Activated CD8-positive, alpha-beta memory T cell treated with anti-CD3 and anti-CD28 coated beads for 1 hour (primary cell): Measurements from ENCODE around the gene PITPNB.

ENCODE experiments used
- DNase-seq, 2 donors: peaks; one replicate each; pipeline ENCODE4 v3.0.0-alpha.2; 2020; ENCODE audit warnings: low read depth in 1 of 2; ENCODE audit errors: extremely low read depth in 1 of 2

PITPNB gene

DNA sequence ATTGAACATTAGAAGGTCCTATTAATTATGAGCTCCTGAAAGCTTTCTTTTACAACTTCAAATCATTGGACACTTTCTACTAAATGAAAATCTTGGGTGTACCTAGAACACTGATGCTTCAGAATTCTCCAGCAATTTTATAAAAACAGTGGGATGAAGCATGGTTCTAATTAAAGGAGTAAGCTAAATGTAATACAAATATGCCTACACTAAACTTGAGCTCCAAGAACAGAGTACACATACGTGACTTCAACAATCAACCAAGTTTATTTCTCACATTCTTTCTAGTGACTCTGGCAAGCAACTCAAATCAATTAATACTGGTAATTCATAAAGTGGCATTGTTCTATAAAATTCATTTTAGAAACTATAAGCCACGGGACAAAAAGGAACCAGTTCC is 55.5 kb downstream of the PITPNB start:
- DNase-seq, result no peak

DNA sequence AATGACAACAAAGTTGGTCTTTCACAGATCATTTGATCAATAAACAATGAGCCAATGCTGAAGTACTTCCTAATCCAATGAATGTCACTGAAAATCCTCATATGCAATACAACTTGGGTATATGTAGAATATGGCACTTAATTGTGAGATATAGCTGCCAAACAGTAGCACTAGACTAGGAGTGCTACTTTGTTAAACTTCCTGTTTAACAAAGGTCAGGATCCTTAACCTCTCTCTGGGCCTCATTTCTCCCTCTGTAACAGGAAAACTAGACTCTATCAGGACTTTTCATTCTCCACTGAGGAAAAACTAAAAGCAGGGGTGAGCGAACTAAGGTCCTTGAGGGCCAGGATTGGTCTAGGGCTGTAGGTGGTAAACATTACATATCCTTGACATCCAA is 56.1 kb downstream of the PITPNB start:
- no peak for DNase-seq

DNA sequence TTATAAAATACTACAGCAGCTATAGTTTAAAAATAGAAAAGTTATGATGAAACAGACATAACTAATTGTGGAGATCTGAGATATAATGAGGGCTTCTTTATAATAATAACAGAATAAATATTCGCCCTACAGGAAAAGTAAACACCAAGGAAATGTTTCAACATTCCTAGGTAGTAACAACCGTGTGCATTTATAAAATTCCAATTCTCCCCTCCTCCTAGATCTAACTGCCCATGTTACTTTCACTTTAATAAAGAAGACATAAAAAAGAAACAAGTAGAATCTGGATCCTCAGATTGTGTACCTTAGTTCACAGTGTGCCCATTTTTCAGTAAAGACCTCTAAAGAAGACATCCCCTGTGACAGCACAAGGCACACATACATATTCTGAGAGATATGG is 59.7 kb downstream of the PITPNB start:
- DNase-seq, result no peak

DNA sequence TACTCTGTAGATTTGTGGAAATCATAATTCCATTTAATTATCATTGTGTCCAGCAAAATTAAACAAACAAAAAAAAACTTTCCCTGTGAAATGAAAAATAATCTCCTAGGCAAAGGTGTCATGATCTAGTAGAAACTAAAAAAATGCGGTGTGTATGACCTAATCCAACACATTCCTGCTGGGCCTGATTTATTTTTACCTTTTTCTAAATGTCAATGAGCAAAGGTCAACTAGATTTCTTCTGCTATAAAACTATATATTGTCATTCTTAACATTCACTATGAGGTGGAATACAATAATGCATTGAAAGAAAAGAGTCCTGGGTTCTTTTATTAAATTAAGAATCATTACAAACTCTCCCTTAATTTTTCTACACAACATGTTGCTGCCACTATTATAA is 60.4 kb downstream of the PITPNB start:
- no peak for DNase-seq

DNA sequence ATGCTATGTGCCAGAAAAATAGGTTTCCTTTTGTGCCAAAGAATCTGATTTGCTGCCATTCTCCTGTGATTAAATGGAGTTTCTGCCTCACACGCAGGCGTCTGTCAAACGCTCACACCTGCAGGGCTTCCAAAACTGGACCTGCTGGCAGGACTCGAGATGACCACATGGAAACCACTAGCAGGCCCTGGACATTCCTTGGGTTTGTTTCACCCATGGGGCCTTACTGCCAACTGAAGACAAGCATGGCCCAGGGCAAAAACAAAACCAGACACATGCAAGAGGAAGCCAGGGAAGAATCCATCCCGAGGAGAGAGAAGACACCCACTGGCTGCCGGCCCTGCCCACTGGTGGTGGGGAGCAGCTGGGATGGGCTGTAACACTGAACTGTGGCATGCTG is 61.6 kb downstream of the PITPNB start:
- no peak for DNase-seq

DNA sequence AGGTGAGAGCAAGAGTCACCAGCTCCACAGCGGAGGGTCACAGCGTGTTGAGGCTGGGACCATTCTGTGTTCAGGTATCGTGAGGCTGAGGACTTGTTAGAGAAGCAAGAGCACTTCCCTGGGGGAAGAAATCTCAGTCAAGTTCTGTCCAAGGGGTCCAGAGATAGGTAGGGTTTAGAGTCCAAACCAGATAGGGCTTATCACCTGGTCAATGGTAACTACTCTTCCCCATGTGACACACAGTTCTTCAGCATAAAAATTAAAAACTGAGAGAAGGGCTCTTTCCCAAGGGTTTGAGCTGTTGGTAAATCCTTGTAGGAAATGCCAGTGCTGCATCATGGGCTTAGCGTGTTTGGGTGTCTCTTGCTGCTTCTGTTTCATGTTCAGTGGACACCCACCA is 62.7 kb downstream of the PITPNB start:
- DNase-seq, result no peak

DNA sequence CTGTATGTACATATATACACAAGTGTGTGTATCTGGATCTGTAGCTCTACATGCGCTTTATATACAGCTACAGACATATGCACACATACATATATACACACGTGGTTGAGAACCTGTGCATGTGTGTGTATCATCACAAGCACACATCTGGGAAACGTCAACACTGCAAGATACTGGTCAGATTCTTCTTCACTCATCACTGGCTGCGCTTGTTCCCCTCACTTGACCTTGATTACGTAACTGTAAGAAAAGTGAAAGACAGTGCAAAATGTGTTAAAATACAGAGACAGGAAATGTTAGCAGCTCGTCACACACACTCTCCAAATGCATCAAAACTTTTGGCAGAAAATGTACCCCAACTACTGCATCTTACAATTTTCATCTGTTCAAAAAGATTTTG is 65.6 kb downstream of the PITPNB start:
- no peak for DNase-seq

DNA sequence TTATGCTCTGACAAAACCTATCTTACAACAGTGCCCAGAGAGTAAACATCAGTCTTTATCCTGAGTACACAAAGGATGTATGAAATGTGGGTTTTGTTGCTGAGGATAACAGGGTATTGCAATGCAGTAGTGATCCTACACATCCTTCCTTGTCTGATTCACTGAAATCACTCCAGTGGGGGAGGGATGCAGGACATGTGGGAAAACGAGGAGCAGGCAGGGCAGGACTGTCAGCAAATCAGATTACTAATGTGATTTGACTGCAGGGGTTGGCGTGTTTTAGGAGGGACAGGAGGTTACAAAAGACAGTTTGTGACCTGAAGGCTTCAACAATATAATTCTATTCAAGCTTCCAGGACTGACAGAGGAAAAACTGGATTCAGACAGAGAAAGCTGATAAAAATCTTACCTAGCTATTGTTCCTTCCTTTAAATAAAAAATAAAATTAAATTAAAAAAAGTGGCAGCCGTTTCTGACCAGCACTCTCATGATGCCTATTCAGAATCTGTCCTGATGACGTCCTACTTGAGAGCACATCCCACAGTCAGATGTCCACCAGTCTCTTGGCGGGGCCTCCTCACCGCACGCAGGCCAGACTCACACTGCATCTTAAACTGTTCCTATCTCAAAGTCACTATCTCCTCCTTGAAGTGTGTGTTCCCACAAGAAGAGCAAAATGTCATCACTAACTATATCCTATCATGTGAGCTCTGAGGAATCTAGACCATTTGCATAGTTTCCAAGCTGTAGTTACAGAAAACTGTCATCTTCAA is 66.9 kb downstream of the PITPNB start:
- no peak for DNase-seq

DNA sequence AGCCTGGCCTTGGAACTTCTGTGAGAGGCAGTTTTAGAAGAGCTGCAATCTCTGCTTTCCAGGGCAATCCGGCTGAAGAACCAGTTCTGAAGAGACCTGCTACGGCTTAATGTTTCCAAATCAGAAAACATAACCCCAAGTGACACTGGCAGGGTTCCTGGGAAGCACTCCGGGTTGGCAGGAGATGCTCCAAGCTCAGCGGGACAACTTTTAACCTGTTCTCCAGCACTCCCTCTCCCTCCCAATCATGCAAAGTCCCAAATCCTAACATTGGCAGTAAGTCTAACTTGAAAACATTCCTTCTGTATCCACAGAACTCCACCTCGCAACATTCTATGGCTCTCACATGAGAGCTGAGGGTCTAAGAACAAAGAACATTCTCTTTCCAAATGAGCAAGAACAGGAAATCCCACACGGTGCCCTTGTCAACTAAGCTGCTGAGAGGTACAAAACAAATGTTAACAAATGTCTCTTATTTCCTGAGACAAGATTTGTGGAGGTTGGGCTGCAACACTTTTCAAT is 69.0 kb downstream of the PITPNB start:
- no peak for DNase-seq

DNA sequence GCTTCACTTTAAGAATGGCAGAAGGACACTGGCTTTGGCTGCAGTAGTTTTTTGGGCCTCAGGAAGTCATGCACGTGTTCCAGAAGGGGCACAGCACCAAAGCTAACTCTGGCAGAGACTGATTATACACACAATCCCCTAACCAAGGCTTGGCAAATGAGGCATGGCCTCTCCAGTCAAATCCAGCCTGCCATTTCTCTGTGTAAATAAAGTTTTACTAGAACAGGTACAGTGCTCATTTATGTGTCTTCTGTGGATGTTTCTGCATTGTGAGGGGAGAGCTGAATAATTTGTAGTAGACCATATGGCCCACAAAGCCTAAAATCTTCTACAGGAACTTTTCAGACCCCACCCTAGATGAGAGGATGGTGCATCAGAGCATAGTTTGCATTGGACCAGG is 71.1 kb downstream of the PITPNB start:
- no peak for DNase-seq

DNA sequence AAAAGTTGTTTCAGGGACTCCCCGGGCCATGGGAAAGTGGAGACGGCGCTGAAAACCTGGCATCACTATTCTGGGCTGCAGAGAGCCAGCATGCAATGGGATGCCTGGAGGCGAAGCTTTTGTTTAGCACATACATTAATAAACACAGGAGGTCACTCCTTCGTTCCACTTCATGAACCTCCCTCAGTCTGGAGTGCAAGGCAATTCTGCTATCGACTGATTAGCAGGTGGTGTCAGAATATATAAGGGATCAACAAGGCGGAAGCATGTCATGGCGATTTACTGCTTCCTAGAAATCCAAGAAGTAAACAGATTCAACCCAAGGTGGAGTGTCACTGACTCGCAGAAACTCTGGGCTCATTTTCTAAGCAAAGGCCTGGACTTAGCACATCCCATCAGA is 72.1 kb downstream of the PITPNB start:
- no peak for DNase-seq

DNA sequence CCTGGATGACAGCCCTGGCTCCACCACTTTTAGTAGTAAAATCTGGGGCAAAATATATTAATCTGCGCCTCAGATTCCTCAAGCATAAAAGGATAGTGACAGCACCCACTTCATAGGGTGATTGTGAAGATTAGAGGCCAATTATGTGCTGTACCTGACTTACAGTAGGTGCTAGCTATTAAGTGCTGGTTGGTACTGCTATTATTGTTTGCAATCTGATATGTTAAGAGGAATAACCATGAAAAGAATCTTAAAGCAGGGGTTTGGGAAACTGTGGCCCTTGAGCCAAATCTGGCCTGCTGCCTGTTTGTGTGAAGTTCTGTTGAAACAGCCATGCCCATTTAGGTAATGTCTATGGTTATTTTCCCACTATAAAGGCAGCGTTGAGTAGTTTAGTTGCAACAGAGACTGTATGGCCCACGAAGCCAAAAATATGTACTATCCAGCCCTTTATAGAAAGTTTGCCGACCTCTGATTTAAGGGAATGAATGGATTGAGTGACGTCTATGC is 72.8 kb downstream of the PITPNB start:
- no peak for DNase-seq

DNA sequence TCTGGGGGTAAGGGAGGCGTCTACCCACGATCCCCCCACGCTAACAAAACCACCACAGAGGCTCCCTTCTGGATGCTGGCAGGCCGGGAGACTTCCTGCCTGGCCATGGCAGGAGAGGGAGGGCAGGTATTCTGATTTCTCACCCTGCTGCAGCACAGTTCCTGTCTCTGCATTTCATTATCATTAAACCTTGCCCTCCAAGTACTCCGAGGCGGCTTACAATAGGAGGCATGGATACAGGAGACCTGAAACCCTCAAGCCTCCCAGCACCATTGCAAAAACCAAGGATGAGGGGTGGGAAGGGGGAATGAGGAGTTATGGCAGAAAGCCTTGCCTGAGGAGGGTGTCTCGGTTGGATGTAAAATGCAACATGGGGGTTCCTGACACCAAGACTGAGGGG is 73.4 kb downstream of the PITPNB start:
- no peak for DNase-seq

DNA sequence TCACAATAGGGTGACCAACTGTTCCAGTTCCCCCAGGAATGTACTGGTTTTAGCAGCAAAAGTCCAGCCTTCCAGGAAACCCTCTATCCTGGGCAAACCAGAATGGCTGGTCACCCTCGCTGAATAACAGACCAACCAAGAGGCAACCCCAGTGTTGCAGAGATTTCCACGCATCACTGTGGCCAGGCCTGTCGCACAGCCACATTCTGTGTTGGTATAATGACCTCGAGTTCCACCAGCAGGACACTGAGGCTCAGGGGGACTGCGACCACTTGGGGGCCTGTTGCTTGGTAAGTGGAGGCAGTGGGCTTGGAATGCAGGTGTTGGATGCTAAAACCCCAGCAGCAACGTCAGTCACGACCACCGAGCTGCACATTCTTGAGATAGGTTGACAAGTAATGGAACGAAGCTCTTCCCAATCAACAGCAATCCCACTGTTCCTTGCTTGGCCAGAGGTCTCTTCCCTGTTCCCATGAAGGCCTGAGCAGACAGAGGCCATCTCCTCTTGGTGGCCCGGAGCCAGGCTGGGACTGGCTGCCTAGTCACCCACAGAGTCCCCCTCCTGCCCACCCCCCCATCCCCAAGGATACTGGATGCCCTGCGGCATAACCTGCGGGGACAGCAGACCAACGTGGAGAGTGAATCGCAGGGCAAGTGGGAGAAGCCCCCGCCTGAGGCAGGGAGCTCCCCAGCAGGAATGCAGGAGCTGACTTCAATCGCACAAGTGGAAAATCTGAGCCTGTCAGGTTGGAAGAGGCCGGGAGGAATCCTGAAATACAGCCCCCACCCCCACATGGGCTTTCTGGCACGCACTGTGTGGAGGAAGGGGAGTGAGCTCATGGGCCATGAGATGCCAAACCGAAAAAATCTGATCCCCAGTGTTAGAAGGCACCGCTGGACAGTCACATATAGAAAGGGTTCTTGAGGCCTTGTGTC is 74.1 kb downstream of the PITPNB start:
- no peak for DNase-seq

DNA sequence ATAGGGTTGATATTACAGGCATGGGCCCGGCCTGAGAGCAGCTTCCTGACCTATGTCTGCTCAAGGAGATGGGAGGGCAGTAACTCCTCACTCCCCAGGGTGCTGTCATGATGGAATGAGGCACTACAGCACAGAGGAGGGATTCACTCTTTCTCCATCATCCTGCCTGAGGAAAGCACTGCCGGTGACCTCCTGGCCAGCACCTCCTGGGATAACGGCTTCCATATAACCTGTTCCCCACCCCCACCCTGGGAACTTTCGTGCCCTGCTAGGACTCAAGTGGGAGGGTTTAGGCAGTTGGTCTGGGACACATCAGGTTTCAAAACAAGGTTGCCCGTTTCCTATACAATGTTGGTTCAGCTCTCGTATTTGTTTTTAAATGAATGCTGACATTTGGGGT is 74.8 kb downstream of the PITPNB start:
- no peak for DNase-seq

DNA sequence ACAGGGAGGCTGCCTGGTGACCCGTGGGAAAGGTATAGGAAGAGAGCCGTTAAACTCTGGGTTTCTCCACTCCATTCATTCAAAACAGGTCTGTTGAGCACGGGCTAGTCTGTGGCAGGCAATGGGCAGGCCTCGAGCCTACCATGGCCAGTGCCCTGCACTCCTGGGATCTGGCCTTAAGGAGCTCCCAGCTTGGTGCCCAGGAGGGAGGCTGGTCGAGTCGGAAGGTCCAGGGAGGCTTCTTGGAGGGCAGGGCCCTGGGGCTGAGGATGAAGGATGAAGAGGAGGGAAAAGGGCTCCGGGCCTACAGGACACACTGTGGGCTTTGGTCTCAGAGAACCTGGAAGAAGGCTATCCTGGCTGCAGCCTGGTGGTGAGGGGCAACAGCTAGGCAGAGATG is 75.6 kb downstream of the PITPNB start:
- no peak for DNase-seq

DNA sequence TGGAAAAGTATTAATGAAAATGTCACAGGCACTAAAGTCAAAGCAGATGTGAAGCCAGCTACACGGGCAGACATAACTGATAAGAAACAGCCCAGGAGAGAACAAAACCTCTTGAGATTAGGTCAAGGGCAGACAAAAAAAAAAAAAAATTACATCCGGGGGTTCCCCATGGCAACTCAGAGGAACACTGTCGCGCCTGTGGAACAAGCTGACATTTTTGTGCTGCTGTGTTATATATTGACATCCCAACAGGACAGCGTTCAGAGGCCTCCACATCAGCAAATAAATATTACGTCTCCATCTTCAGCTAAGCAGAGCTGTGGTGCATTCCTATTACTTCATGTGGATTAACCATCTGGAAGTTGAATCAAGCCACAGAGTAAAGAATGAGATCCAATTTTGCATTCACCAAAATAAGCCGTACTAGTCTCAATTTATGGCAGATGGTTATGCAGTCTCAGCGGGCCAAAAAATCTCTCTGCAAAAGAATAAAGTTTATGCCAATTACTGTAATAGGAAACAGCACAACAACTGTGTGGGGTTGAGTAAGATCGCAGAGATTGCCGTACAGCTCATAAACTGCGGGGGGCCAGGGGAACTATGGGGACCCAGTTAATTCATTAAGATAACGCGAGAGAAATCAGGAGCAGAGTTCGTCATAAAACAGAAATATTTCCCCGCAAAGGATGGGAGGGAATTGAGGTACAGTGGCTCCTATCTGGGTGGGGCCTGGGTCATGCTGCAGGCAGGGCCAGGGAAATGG is 76.2 kb downstream of the PITPNB start:
- DNase-seq, result no peak

DNA sequence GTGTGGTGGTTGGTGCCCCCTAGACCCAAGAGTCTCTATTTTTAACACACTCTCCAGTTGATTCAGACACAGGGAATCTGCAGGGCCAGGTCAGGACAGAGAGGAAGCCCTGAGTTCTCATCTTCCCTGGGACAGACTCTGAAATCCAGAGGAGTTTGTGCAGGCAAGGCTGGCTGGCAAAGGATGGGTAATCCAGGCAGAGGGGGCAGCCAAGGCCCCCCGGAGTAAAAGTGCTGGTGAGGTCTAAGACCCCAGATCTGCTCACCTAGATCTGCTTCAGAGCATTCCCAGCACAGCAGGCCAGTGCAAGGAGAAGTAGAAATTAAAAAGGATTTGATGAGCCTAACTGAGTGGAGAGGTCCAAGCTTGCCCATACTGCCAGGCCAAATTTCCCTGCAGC is 76.9 kb downstream of the PITPNB start:
- no peak for DNase-seq

DNA sequence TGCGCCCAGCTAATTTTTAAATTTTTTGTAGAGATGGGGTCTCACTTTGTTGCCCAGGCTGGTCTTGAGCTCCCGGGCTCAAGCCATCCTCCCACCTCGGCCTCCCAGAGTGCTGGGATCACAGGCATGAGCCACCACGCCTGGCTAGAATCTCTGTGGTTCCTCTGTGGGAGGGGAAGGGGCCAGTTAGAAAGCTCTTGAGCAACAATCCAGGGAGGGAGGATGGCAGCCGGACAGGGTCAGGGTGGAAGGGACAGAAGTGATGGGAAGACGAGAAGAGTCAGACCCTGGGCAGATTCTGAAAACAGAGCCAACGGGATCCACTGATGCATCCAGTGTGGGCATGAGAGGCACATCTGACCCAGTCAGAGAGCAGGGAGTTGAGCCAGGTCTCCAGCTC is 78.6 kb downstream of the PITPNB start:
- DNase-seq, result no peak

DNA sequence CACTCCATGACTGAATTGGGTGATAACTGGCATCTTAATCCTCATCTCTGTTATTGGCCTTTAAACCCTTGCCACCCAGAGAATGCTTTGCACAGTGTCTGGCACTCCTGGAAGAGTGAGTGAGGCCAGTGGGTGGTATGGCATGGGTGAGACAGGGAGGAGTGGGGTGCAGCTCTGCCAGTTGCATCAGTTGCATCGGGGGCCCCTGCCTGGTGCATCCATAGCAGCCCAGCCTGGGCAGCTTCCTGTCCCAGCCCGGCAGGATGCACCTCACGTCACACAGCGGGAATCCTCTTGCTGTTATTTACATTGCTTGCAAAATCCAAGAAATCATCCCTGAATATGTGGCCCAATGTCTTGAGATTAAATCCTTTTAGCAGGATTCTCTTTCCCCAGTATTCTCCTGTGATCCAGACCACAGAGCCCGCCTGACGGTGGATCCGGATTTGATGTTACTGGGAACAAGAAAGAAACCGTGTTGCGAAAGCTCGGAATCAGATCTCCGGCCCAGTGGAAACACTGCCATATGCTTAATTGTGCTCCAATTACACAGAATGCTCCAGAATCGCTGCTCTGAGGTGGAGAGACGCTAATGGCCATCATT is 79.9 kb downstream of the PITPNB start:
- no peak for DNase-seq

DNA sequence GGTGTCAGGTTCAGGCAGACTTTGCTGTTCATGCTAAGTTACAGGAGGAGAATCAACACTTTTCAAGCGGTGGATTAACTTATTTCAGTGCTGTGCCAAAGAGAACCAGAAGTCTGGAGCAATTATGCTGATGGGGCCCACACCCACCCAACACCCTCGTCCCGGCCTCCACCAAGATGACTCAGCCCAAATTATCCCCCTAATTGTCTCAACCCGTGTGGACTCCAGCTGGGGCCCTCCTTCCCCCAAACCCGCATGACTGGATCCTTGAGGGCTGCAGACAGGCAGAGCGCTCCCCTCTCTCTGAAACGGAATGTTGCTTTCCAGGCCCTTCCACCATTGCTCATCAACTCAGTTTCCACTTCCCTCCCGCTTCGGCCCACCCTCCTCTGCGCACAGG is 82.9 kb downstream of the PITPNB start:
- DNase-seq, result no peak
